Peyer's patch (tissue), 4 donors: ENCODE measurements around the gene PPT2. TPM values are rescaled to one million over a fixed set of nuclear protein-coding genes. Genes with fewer than 3 reads are reported as not detected.
A peak's percentile ranks its signal among the peaks of the same experiment; 100 is the strongest.

Experiments used
- DNase-seq, 3 donors: peaks; one replicate each; pipeline ENCODE4 v3.0.0-alpha.2; 2017 to 2019
- H3K27ac ChIP-seq, 4 donors: fragments of 200-600 bp; sonication (generic); one replicate each; pipeline ENCODE4 v1.5.1; 2016 to 2019
- H3K27me3 ChIP-seq, 2 donors: fragments of 200-600 bp; sonication (generic); one replicate each; pipeline ENCODE4 v1.5.1; 2019
- H3K36me3 ChIP-seq, 3 donors: fragments of 200-600 bp; sonication (generic); one replicate each; pipeline ENCODE4 v1.5.1; 2016 to 2019
- H3K4me1 ChIP-seq, 4 donors: fragments of 200-600 bp; sonication (generic); one replicate each; pipeline ENCODE4 v1.5.1; 2016 to 2019
- H3K4me3 ChIP-seq, 4 donors: fragments of 200-600 bp; sonication (generic); 1 replicate in 3 of 4; 2 replicates in 1 of 4; pipeline ENCODE4 v1.5.1; 2016 to 2019; ENCODE audit warnings: mild to moderate bottlenecking in 1 of 4
- H3K9me3 ChIP-seq, 4 donors: fragments of 200-600 bp; sonication (generic); one replicate each; pipeline ENCODE4 v1.5.1; 2016 to 2019; ENCODE audit warnings: mild to moderate bottlenecking in 1 of 4
- POLR2A ChIP-seq, 2 donors: fragments of 450-650 bp; IDR thresholded peaks; one replicate each; pipeline ENCODE4 v1.5.1; 2017; ENCODE audit warnings: antibody characterized with exemption in 2 of 2, mild to moderate bottlenecking in 2 of 2, moderate library complexity in 2 of 2
- total RNA-seq, 4 donors: library from RNA; depleted of rRNA; stranded (reverse); fragments of >200 nt; gene quantifications; one replicate each; pipeline ENCODE4 v1.1.0, GENCODE V29; 2016
- TF ChIP-seq, protein P1 (sequence below), 6 experiments: fragments of 450-650 bp in 4 of 6; fragments of 200-600 bp in 2 of 6; sonication (generic) in 1 of 6; IDR thresholded peaks; one replicate each; pipeline ENCODE4 v1.5.1; 2017 to 2019; ENCODE audit warnings: antibody characterized with exemption in 6 of 6, mild to moderate bottlenecking in 3 of 6, moderate library complexity in 1 of 6

The PPT2 gene
- total RNA-seq, 4 donors from 2014 or later = 7.4 to 121 (median 26.9) TPM

DNA sequence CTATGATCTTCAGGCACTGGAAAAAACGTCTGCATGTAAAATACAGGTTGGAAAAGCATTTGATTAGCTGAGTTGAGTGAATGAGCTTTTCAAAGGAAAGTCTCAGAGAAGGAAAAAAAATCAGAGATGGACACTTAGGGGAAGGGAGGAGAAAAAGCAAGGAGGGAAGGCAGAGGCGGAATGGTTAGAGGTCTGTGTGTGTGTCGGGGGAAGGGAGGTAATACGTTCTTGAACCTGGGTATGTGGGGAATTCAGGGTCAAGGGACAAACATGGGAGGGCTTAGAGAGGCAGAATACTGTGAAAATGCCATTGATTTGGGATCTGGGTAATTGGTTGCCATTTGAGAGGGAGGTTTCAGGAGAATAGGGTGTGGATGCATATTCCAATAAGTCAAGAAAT lies 7.3 kb upstream of the PPT2 start:
- no peak for DNase-seq
- Histone ChIP-seq H3K4me1 (peaks cover 0 to 3% (median 0%) of the 10 kb centered on the region in 4 donors), H3K4me3 (no peak overlapping the region), H3K36me3 (no peaks in the 10 kb centered on the region), H3K27me3 (no peaks in the 10 kb centered on the region), H3K27ac (no peak overlapping the region), H3K9me3 (no peaks in the 10 kb centered on the region)
- TF ChIP-seq, protein P1, sequence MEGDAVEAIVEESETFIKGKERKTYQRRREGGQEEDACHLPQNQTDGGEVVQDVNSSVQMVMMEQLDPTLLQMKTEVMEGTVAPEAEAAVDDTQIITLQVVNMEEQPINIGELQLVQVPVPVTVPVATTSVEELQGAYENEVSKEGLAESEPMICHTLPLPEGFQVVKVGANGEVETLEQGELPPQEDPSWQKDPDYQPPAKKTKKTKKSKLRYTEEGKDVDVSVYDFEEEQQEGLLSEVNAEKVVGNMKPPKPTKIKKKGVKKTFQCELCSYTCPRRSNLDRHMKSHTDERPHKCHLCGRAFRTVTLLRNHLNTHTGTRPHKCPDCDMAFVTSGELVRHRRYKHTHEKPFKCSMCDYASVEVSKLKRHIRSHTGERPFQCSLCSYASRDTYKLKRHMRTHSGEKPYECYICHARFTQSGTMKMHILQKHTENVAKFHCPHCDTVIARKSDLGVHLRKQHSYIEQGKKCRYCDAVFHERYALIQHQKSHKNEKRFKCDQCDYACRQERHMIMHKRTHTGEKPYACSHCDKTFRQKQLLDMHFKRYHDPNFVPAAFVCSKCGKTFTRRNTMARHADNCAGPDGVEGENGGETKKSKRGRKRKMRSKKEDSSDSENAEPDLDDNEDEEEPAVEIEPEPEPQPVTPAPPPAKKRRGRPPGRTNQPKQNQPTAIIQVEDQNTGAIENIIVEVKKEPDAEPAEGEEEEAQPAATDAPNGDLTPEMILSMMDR (IDR thresholded peaks at IDR 0.05) = no peak
- TF ChIP-seq POLR2A (IDR thresholded peaks at IDR 0.05) = no peak

DNA sequence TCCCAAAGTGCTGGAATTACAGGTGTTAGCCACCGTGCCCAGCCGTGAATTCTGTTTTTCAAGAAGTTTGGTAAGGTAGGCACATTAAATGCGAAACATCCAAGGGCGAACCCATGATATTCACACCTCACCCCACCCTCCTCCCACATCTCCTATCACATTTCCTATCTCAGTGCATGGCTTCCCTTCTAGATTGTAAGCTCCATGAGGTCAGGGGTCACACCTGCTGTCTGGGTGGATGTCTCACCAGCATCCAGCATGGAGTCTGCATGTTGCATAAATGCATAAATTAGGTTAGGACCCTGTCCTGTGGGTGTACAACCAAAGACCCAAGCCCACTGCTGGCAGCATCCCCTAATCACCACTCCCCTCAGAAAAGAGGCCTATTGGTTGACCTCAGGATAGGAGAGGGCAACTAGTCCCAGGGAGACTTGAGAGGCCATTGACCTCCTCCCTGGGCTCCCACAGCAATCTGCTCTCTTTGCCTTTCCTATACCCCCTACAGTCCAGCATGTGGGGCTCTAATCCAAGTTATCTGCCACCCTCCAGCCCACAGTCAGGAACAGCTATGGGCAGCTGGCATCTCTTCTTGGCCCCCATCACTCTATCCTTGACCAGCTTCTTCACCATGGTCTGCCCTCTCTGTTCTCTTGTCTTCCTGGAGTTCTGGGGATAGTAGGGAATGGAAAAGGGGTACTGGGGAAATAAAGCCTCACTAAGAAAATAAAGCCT lies 6.4 kb upstream of the PPT2 start:
- Histone ChIP-seq H3K27ac (no peak overlapping the region), H3K4me1 (peaks cover 0 to 10% (median 0%) of the 10 kb centered on the region in 4 donors)
- TF ChIP-seq POLR2A (IDR thresholded peaks at IDR 0.05) = no peak
- TF ChIP-seq, protein P1 (IDR thresholded peaks at IDR 0.05) = no peak

DNA sequence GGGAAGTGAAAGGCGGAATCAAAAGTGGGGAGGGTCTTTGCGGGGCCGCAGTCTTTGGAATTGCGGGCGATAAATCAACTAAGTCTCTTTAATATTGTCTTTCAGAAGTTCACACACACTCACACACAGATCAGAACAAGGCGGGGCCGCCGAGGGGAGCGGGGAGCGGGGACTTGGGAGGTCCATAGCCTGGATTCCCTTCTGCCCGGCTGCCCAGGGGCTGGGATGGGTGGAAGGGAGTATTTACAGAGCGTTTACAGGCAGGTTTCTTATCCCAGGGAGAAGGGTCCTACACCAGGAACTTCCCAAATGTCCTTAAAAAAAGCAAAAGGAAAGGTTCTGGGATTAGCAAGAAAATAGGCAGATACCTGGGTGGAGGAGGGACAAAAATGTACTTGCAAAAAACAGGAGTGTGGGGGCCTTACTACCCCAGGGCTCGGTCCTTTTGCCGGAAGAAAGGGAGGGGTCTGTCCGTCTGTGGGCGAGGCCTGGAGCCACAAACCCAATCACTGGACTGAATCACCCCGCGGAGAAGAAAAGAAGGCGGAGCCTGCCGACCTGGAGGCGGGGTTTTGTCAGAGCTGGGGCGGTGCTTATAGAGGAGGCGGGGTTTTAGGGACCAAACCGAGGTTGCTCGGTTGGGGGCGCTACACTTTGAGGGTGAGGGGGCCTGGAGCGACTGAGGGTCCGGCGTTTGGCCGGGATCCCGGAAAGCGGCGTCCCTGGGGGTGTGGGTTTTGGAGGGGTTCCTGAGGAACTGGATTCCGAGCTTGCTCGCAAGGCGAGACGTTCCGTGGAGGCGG lies 5.5 kb upstream of the PPT2 start:
- Histone ChIP-seq H3K36me3 (no peaks in the 10 kb centered on the region), H3K9me3 (no peaks in the 10 kb centered on the region), H3K27me3 (no peaks in the 10 kb centered on the region), H3K4me3 (peak overlapping the region; percentile 9 to 47 (median 30)), H3K27ac (no peak overlapping the region), H3K4me1 (peaks cover 0 to 17% (median 0%) of the 10 kb centered on the region in 4 donors)
- TF ChIP-seq, protein P1 (IDR thresholded peaks at IDR 0.05) = peak in 1 of 6 experiments; percentile 10
- TF ChIP-seq POLR2A (IDR thresholded peaks at IDR 0.05) = no peak
- peak; percentile 27 to 82 (median 81) for DNase-seq

More for the DNA sequence above, 6.4 kb upstream of the PPT2 start:
- DNase-seq = no peak
- Histone ChIP-seq H3K27me3 (no peaks in the 10 kb centered on the region), H3K36me3 (no peaks in the 10 kb centered on the region), H3K9me3 (no peaks in the 10 kb centered on the region), H3K4me3 (no peak overlapping the region)

DNA sequence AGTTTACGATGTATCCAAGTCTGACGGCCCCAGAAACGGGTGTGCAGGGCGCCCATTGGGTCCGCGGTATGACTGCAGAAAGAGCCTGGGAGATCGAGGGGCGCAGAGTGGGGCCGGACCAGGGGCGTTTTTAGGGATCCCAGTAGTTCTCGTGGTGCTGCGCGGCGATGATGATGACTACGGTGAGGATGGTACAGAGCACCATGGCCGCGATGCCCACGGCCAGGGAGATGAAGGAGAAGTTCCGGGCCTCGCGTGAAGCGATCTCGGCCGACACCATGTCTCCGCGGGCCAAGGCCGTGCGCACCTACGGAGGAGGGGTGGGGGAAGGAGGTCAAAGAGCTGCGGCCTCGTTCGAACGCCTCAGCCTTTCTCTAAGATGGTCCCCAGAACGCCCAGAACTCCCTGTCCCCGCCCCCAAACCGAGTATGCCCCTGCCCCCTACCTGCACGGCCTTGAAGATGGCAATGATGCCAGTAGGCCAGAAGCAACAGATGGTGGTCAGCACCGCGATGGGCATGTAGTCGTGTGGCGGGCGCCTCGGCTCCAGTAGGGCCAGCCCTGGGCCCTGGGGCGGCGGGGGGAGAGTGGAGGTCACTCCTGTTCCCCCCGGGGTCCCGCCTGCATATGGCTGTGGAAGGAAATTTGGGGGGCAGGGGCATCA lies 4.7 kb upstream of the PPT2 start:
- Histone ChIP-seq H3K4me1 (peaks cover 0 to 17% (median 0%) of the 10 kb centered on the region in 4 donors), H3K9me3 (no peaks in the 10 kb centered on the region), H3K4me3 (peak overlapping the region; percentile 9 to 47 (median 30)), H3K36me3 (no peaks in the 10 kb centered on the region), H3K27ac (no peak overlapping the region), H3K27me3 (no peaks in the 10 kb centered on the region)
- TF ChIP-seq, protein P1 (IDR thresholded peaks at IDR 0.05) = no peak
- TF ChIP-seq POLR2A (IDR thresholded peaks at IDR 0.05) = no peak
- DNase-seq = no peak
